ENCODE measurements around the gene ZNF75A. TPM values are rescaled to one million over a fixed set of nuclear protein-coding genes. Genes with fewer than 3 reads are reported as not detected.

ZNF75A gene
- 9.0 to 12.3 TPM (median 10.7 TPM) in 5 replicates for total RNA-seq (2022; extraction: Qiagen RNA extraction; ENCODE audit: low read depth)

DNA sequence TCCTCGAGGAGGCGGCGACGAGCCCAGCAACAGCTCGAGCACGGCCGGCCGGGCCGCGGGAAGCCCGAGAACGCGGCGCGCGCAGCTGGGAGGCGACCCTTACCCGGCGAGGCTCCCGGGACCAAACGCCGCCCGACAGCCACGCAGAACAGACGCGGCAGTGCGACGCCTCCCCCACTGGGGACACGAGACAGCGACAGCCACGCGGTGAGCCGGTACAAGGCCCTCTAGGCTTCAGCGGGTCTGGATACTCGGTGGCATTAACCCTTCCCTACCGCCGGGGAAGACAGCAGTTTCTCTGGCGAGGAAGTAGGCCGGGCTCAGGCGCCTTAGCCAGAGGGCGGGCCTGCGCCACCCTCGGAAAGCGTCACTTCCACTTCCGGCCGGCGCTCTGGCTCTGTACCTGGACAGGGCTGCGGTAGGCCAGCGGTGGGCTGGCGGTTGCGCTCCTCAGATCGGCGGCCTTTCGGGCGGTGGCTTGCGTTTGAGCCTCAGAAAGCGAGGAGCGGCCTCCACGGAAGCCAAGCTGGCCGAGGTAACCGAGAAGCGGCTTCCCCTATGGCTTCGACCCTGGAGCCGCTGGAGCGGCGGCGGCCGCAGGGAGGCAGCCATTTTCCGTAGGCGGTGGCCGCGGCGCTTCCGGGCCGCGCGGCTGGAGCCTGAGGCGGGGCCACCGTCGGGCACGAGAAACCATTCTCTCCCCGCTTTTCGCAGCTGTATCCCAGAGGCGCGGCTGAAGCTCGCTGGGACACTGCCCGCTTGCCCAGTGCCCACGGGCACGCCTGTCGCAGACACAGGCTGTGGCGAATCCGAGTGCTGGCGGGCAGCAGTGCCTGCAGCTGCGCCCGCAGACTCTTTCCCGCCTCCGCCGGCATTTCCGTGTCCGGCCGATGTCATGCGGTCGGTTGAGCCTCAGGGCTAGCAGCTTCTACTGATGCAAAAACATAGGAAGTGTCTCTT, at the start of gene ZNF75A, which contains the start of gene TIGD7:
Gene ZNF75A, plus strand, starts transcription at position 389 of the 960 bp plus-strand sequence. CDS start 2,932 bp downstream, outside the sequence.
Gene TIGD7, minus strand, starts transcription at position 322 of the 960 bp plus-strand sequence. CDS start 4,816 bp downstream, outside the sequence.

DNA sequence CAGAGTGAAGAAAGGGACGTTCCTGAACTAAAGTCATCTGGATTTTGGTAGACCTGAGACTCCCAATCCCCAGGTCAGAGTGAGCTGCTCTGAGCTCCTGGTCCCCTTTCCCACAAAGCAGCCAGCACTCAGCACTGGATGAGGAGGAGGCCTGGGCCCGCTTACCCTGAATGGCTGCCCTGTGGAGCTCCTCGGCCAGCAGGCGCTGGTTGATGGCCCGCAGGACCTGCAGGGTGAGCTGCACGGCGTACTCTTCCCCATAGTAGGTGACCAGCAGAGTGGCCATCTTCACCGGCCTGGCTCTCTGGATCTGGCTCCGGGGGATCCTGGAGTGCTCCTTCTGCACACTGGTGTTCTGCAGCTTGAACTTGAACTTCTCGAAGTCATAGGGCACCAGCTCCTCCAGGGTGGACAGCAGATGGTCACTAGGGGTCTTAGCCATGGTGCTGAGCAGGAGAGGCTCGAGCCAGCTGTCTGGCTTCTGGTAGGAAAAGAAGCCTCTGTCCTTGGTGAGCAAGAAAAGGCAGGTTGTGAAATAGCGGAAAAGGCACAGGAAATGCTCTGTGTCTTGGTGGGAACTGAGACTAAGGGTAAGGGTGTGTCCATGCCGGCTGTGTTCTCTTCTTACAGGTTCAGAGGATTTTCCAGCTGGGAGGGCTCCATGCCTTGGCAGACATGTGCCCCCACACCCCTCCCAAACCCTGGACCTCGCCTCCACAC, 49.0 kb upstream of the ZNF75A start, which contains the start of gene MEFV:
Gene MEFV, minus strand, starts transcription at position 488 of the 720 bp plus-strand sequence. Its CDS starts 46 bp downstream, at position 442.

DNA sequence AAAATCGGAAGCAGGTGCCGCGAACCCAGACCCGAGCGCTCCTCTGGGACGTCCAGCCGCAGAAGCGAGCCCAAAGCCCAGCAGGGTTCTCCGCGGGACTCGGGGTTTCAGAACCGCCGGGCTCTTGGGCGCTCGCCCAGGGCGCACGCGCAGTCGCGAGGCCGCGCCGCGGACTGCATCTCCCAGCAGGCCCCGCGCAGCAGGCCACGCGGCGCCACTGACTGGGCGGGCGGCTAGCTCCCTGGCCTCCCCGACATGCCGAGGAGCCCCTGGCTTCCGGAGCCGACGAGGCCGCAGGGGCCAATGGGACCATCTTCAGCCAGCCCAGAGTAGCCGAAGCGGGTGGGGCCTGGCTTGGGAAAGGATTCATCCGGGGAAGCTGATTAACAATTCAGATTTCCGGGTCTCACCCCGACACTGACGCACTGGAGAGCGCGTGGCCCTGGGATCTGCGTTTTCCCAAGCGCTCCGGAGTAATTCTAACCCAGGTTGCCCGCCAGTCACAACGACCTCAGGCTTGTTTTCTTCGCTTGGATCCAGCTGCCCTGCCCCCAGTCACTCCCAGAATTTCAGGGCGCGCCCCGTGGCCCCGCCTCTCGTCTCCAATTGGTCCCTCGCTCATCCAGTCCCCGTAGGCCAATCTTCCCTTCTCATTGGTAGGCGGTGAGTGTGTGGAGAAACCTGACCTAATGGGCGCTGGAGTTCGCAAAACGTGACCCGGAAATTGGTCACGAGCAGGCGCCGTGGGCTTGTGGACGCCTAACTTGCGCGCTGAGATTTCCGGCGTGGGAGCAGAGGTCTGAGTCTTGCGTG, 22.4 kb upstream of the ZNF75A start, which contains the start of gene ZNF263:
Gene ZNF263, plus strand, starts transcription at position 762 of the 813 bp plus-strand sequence. CDS start 328 bp downstream, outside the sequence.

DNA sequence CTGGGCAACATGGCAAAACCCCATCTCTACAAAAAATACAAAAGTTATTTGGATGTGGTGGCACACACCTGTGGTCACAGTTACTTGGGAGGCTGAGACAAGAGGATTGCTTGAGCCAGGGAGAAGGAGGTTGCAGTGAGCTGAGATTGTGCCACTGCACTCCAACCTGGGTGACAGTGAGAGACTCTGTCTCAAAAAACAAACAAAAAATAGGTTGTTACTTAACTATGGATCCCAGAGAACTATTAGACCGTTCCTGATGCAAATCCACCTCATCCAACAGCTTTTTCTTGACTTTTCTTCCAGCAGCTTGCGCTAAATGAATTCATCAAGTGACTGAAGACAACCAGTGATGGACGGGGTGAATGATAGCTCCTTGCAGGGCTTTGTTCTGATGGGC, 50.3 kb downstream of the ZNF75A start, which contains the start of gene OR2C1:
Gene OR2C1, plus strand, starts transcription at position 301 of the 400 bp plus-strand sequence. Its CDS starts 52 bp downstream, at position 353.

Other genes starting within 250 kb of the ZNF75A start
- 22.4 to 36.7 TPM (median 28.1 TPM) in 5 replicates for gene IL32, start 239.9 kb upstream of the ZNF75A start, total RNA-seq (2022; extraction: Qiagen RNA extraction; ENCODE audit: low read depth)
- 0.03 TPM in 1 of 5 replicates, not detected in the others for gene ZSCAN10, start 206.2 kb upstream of the ZNF75A start, total RNA-seq (2022; extraction: Qiagen RNA extraction; ENCODE audit: low read depth)
- gene ZNF205, start 192.9 kb upstream of the ZNF75A start, total RNA-seq (2022; extraction: Qiagen RNA extraction; ENCODE audit: low read depth), result 11.3 to 15.1 TPM (median 13.2 TPM) in 5 replicates
- 7.9 to 12.9 TPM (median 11.6 TPM) in 5 replicates for gene ZNF213, start 170.5 kb upstream of the ZNF75A start, total RNA-seq (2022; extraction: Qiagen RNA extraction; ENCODE audit: low read depth)
- 0.29 to 0.48 TPM (median 0.40 TPM) in 3 of 5 replicates, not detected in the others for gene OR1F1, start 117.3 kb upstream of the ZNF75A start, total RNA-seq (2022; extraction: Qiagen RNA extraction; ENCODE audit: low read depth)
- 8.1 to 11.5 TPM (median 8.3 TPM) in 5 replicates for gene ZNF200, start 70.3 kb upstream of the ZNF75A start, total RNA-seq (2022; extraction: Qiagen RNA extraction; ENCODE audit: low read depth)
- gene MEFV, start 48.9 kb upstream of the ZNF75A start, total RNA-seq (2022; extraction: Qiagen RNA extraction; ENCODE audit: low read depth), result not detected in 5 replicates
- 36.1 to 39.3 TPM (median 37.6 TPM) in 5 replicates for gene ZNF263, start 22.0 kb upstream of the ZNF75A start, total RNA-seq (2022; extraction: Qiagen RNA extraction; ENCODE audit: low read depth)
- 0.86 to 1.5 TPM (median 1.4 TPM) in 5 replicates for gene TIGD7, start 67 bp upstream of the ZNF75A start, total RNA-seq (2022; extraction: Qiagen RNA extraction; ENCODE audit: low read depth)
- not detected in 5 replicates for gene OR2C1, start 50.4 kb downstream of the ZNF75A start, total RNA-seq (2022; extraction: Qiagen RNA extraction; ENCODE audit: low read depth)
- gene ZSCAN32, start 95.5 kb downstream of the ZNF75A start, total RNA-seq (2022; extraction: Qiagen RNA extraction; ENCODE audit: low read depth), result 9.6 to 19.4 TPM (median 14.7 TPM) in 5 replicates
- gene ZNF174, start 95.7 kb downstream of the ZNF75A start, total RNA-seq (2022; extraction: Qiagen RNA extraction; ENCODE audit: low read depth), result 13.0 to 16.8 TPM (median 14.3 TPM) in 5 replicates
- 0.90 to 1.3 TPM (median 1.1 TPM) in 5 replicates for gene ZNF597, start 138.0 kb downstream of the ZNF75A start, total RNA-seq (2022; extraction: Qiagen RNA extraction; ENCODE audit: low read depth)
- 50.7 to 54.8 TPM (median 51.4 TPM) in 5 replicates for gene NAA60, start 138.2 kb downstream of the ZNF75A start, total RNA-seq (2022; extraction: Qiagen RNA extraction; ENCODE audit: low read depth)
- not detected in 5 replicates for gene C16orf90, start 190.0 kb downstream of the ZNF75A start, total RNA-seq (2022; extraction: Qiagen RNA extraction; ENCODE audit: low read depth)
- gene CLUAP1, start 195.5 kb downstream of the ZNF75A start, total RNA-seq (2022; extraction: Qiagen RNA extraction; ENCODE audit: low read depth), result 17.2 to 22.9 TPM (median 19.4 TPM) in 5 replicates

Measured in A549 treated with CpdA at 1 μM for 4 hours (cell line).